Lower leg skin (tissue), 3 donors: ENCODE measurements around the gene IL15.

ENCODE experiments used
- POLR2A ChIP-seq, 2 donors: fragments of 450-650 bp; IDR thresholded peaks; one replicate each; pipeline ENCODE4 v1.6.1; 2016 to 2017; ENCODE audit warnings: antibody characterized with exemption in 2 of 2, mild to moderate bottlenecking in 1 of 2, moderate library complexity in 1 of 2
- TF ChIP-seq, protein P1 (sequence below), 3 donors: fragments of 450-650 bp; IDR thresholded peaks; one replicate each; pipeline ENCODE4 v1.5.1; 2016; ENCODE audit warnings: antibody characterized with exemption in 3 of 3, mild to moderate bottlenecking in 3 of 3, moderate library complexity in 2 of 3

DNA sequence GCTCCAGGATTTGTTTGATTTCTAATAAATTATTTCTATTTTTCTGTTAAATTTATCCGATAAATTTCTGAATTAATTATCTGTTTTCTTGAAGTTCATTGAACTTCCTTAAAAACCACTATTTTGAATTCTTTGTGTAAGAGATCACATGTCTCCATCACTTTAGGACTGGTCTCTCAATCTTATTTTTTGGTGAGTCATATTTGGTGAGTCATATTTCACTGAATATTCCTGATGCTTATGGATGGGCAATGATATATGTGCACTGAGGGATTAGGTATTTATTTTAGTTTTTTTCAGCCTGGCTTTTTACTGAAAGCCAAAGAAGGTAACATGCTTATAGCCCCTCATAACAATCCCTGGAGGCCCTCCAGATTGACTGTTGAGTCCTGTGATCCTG lies 48.5 kb upstream of the IL15 start:
- TF ChIP-seq, protein P1, sequence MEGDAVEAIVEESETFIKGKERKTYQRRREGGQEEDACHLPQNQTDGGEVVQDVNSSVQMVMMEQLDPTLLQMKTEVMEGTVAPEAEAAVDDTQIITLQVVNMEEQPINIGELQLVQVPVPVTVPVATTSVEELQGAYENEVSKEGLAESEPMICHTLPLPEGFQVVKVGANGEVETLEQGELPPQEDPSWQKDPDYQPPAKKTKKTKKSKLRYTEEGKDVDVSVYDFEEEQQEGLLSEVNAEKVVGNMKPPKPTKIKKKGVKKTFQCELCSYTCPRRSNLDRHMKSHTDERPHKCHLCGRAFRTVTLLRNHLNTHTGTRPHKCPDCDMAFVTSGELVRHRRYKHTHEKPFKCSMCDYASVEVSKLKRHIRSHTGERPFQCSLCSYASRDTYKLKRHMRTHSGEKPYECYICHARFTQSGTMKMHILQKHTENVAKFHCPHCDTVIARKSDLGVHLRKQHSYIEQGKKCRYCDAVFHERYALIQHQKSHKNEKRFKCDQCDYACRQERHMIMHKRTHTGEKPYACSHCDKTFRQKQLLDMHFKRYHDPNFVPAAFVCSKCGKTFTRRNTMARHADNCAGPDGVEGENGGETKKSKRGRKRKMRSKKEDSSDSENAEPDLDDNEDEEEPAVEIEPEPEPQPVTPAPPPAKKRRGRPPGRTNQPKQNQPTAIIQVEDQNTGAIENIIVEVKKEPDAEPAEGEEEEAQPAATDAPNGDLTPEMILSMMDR (IDR thresholded peaks at IDR 0.05) = no peak
- TF ChIP-seq POLR2A (IDR thresholded peaks at IDR 0.05) = no peak
